PC-3 (cell line): ENCODE results near the gene MYH9. TPM values are rescaled to one million over a fixed set of nuclear protein-coding genes. Genes with fewer than 3 reads are reported as not detected.

Source experiments
- ATAC-seq: fragments of 200-7000 bp; cut with Tn5 transposase; 2 replicates; pipeline ENCODE4 v1.9.1; 2020; ENCODE audit warnings: mild to moderate bottlenecking, moderate library complexity
- BruUV-seq: library from RNA; stranded (reverse); fragments of 400-500 nt; replicated peaks from 2 replicates; lab custom pipeline; 2021; lab: Mats Ljungman, UMichigan
- CTCF ChIA-PET: fragments of 300-600 bp; sonication (Branson Sonifier 250); formaldehyde crosslinking; loops from one replicate; lab custom pipeline; 2022; ENCODE audit warnings: antibody characterized with exemption; lab: Charles Lee
- POLR2A ChIA-PET: fragments of 300-600 bp; sonication (Branson Sonifier 250); formaldehyde crosslinking; loops from one replicate; lab custom pipeline; 2022; ENCODE audit warnings: antibody characterized with exemption; ENCODE audit not compliant: unreplicated experiment; lab: Charles Lee
- DNase-seq: peaks from one replicate; pipeline ENCODE4 v3.0.0-alpha.2; 2015
- H2AFZ ChIP-seq: fragments of 300-600 bp; sonication (generic); 2 replicates; pipeline ENCODE4 v1.6.0; 2016; ENCODE audit warnings: antibody characterized with exemption, low read length
- H3F3A ChIP-seq: fragments of 300-600 bp; sonication (generic); one replicate; pipeline ENCODE4 v1.6.0; 2017; ENCODE audit warnings: antibody characterized with exemption, low read length, control low read depth, mild to moderate bottlenecking; ENCODE audit not compliant: unreplicated experiment
- H3K27ac ChIP-seq: fragments of 300-600 bp; sonication (generic); 2 replicates; pipeline ENCODE4 v1.5.1; 2016; ENCODE audit warnings: mild to moderate bottlenecking, low read length
- H3K27me3 ChIP-seq: fragments of 300-600 bp; sonication (generic); 2 replicates; pipeline ENCODE4 v1.6.1; 2016; ENCODE audit warnings: low read length, mixed read lengths
- H3K36me3 ChIP-seq: fragments of 300-600 bp; sonication (generic); 2 replicates; pipeline ENCODE4 v1.6.1; 2016; ENCODE audit warnings: low read depth, mixed run types, low read length, mixed read lengths
- H3K4me1 ChIP-seq: fragments of 300-600 bp; sonication (generic); 2 replicates; pipeline ENCODE4 v1.5.1; 2016; ENCODE audit warnings: low read length; ENCODE audit not compliant: insufficient read depth
- H3K4me2 ChIP-seq: fragments of 300-600 bp; sonication (generic); 2 replicates; pipeline ENCODE4 v1.6.0; 2016; ENCODE audit warnings: low read length
- H3K4me3 ChIP-seq: fragments of 300-600 bp; sonication (generic); 2 replicates; pipeline ENCODE4 v1.5.1; 2016; ENCODE audit warnings: mild to moderate bottlenecking, low read length, mixed read lengths
- H3K79me2 ChIP-seq: fragments of 300-600 bp; sonication (generic); 2 replicates; pipeline ENCODE4 v1.6.1; 2017; ENCODE audit warnings: low read length, mixed read lengths
- H3K9ac ChIP-seq: fragments of 300-600 bp; sonication (generic); 2 replicates; pipeline ENCODE4 v1.6.0; 2016; ENCODE audit warnings: mild to moderate bottlenecking, low read length
- H3K9me2 ChIP-seq: fragments of 300-600 bp; sonication (generic); replicated peaks from 2 replicates; pipeline ENCODE4 v1.6.1; 2016; ENCODE audit warnings: mixed run types, low read length, mixed read lengths
- H3K9me3 ChIP-seq: fragments of 300-600 bp; sonication (generic); 2 replicates; pipeline ENCODE4 v1.6.1; 2016; ENCODE audit warnings: low read length, mixed read lengths
- H4K20me1 ChIP-seq: fragments of 300-600 bp; sonication (generic); 2 replicates; pipeline ENCODE4 v1.6.1; 2016; ENCODE audit warnings: low read length, mixed read lengths
- EZH2 ChIP-seq: fragments of 300-600 bp; sonication (generic); IDR thresholded peaks from one replicate; pipeline ENCODE4 v1.6.1; 2017; ENCODE audit warnings: antibody characterized with exemption, mild to moderate bottlenecking, low read length; ENCODE audit not compliant: unreplicated experiment
- EZH2phosphoT487 ChIP-seq: fragments of 300-600 bp; sonication (generic); IDR thresholded peaks from 2 replicates; pipeline ENCODE4 v1.6.1; 2018; ENCODE audit warnings: mild to moderate bottlenecking, antibody characterized with exemption, low read length, borderline replicate concordance
- intact Hi-C: fragments of 100-400 bp; cut with micrococcal nuclease; formaldehyde crosslinking; loops from 2 replicates; pipeline ENCODE4 v1.9.0; 2023
- total RNA-seq: library from RNA; depleted of rRNA; stranded (reverse); fragments of >200 nt; gene quantifications from 2 replicates; pipeline ENCODE4 v1.2.3, GENCODE V29; 2014
- TF ChIP-seq, protein P1 (sequence below): fragments of 300-600 bp; sonication (generic); conservative IDR thresholded peaks from 2 replicates; pipeline ENCODE4 v1.5.1; 2017; ENCODE audit warnings: antibody characterized with exemption, low read depth, mild to moderate bottlenecking, low read length

Gene MYH9
- total RNA-seq, 1 experiment from 2014 or later, result 357 TPM

DNA sequence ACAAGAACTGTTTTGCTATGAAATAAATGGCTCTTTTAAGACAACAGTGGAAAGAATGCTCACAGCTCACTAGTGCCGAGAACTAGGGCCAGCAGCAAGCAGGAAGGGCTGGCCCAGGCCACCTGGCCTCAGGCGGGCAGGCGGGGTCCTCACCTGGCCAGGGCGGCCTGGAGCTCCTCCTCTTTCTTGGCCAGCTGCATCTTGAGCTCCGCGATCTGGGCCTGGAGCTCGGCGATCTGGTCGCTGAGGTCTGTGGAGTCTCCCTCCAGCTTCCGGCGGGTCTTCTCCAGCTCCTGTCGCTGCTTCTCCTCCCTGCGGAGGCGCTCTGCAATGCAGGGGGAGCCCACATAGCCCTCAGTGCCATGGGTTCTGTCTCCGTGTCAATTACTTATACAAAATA is 91.1 kb downstream of the MYH9 start:
- no peaks in the 10 kb centered on the region for H3K27me3 ChIP-seq
- H2AFZ ChIP-seq, result no peak overlapping the region
- no peak overlapping the region for H3K27ac ChIP-seq
- no peak overlapping the region for H3K4me2 ChIP-seq
- peaks cover 8% of the 10 kb centered on the region; the same call in 1 of the 2 replicates for H4K20me1 ChIP-seq
- no peaks in the 10 kb centered on the region for H3K9me3 ChIP-seq
- BruUV-seq, result no TSS peak
- H3K79me2 ChIP-seq, result no peaks in the 10 kb centered on the region
- peaks cover 3% of the 10 kb centered on the region for H3K4me1 ChIP-seq
- DNase-seq, result no peak
- TF ChIP-seq, protein P1, sequence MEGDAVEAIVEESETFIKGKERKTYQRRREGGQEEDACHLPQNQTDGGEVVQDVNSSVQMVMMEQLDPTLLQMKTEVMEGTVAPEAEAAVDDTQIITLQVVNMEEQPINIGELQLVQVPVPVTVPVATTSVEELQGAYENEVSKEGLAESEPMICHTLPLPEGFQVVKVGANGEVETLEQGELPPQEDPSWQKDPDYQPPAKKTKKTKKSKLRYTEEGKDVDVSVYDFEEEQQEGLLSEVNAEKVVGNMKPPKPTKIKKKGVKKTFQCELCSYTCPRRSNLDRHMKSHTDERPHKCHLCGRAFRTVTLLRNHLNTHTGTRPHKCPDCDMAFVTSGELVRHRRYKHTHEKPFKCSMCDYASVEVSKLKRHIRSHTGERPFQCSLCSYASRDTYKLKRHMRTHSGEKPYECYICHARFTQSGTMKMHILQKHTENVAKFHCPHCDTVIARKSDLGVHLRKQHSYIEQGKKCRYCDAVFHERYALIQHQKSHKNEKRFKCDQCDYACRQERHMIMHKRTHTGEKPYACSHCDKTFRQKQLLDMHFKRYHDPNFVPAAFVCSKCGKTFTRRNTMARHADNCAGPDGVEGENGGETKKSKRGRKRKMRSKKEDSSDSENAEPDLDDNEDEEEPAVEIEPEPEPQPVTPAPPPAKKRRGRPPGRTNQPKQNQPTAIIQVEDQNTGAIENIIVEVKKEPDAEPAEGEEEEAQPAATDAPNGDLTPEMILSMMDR, result no peak
- TF ChIP-seq EZH2phosphoT487 (no peak), EZH2 (no peak)
- H3K9me2 ChIP-seq, result no peaks in the 10 kb centered on the region
- intact Hi-C loops, result no loop called here
- ChIA-PET CTCF (no interaction called here), POLR2A (no interaction called here)
- H3K9ac ChIP-seq, result no peak overlapping the region
- ATAC-seq, result no peak
- H3K4me3 ChIP-seq, result no peak overlapping the region
- peaks cover 92% of the 10 kb centered on the region for H3K36me3 ChIP-seq
- no peaks in the 10 kb centered on the region for H3F3A ChIP-seq

DNA sequence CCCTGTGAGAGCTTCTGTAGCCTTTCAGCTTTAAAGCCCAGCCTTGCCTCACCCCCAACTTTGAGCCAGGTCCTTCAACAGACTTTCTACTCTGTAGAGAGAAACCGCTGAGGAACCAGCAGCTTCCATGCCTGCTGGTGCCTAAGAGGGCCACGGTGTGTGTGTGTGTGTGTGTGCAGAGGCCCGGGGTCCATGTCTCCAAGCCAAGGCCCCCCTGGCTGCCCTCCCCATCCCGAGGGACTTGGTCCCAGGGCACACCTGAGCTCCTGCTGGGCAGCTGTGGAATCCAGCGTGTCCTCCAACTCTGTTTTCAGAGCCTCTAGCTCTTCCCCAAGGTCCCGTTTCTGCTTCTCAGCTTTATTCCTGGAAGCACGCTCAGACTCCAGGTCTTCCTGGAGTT is 92.5 kb downstream of the MYH9 start:
- H3K9me3 ChIP-seq, result no peaks in the 10 kb centered on the region
- H4K20me1 ChIP-seq, result no peaks in the 10 kb centered on the region
- H3K4me2 ChIP-seq, result no peak overlapping the region
- peaks cover 82% of the 10 kb centered on the region for H3K36me3 ChIP-seq
- ChIA-PET CTCF (no interaction called here), POLR2A (no interaction called here)
- H3K4me1 ChIP-seq, result no peaks in the 10 kb centered on the region
- no peak overlapping the region for H3K27ac ChIP-seq
- ATAC-seq (no peak), DNase-seq (no peak)
- no peaks in the 10 kb centered on the region for H3K27me3 ChIP-seq
- BruUV-seq, result no TSS peak
- no peak overlapping the region for H3K4me3 ChIP-seq
- H3K79me2 ChIP-seq, result no peaks in the 10 kb centered on the region
- TF ChIP-seq EZH2 (no peak), EZH2phosphoT487 (no peak)
- TF ChIP-seq, protein P1, result no peak
- H2AFZ ChIP-seq, result no peak overlapping the region
- no peaks in the 10 kb centered on the region for H3K9me2 ChIP-seq
- intact Hi-C loops, result no loop called here
- H3F3A ChIP-seq, result no peaks in the 10 kb centered on the region
- H3K9ac ChIP-seq, result no peak overlapping the region

DNA sequence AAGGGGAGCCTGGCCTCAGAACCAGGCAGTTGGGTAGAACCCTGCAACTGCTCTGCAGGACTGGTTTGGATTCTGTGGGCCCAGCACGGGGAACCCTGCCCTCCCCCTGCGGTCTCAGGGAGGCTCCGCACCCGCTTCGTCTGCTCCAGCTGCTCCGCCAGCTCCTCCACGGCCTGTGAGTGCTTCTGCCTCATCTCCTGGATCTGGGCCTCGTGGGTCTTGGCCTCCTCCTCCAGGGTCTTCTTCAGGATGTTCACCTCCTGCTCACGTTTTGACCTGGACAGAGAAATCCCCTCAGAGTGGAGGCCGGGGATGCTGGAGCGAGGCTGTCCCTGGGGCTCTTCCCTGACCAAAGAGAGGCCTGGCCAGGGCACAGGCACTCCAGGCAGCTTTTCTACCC is 93.0 kb downstream of the MYH9 start:
- CTCF ChIA-PET, result no interaction called here

More for the DNA sequence above, 93.0 kb downstream of the MYH9 start:
- POLR2A ChIA-PET, result no interaction called here
- intact Hi-C loops, result no loop called here
- no peak overlapping the region for H2AFZ ChIP-seq
- no peaks in the 10 kb centered on the region for H4K20me1 ChIP-seq
- H3K27ac ChIP-seq, result no peak overlapping the region
- H3K9me2 ChIP-seq, result no peaks in the 10 kb centered on the region
- no TSS peak for BruUV-seq
- no peak overlapping the region for H3K4me2 ChIP-seq
- peaks cover 78% of the 10 kb centered on the region for H3K36me3 ChIP-seq
- no peak for DNase-seq
- no peak overlapping the region for H3K9ac ChIP-seq
- no peaks in the 10 kb centered on the region for H3K4me1 ChIP-seq
- no peaks in the 10 kb centered on the region for H3K79me2 ChIP-seq
- no peak for ATAC-seq
- TF ChIP-seq EZH2, result no peak
- no peak for TF ChIP-seq EZH2phosphoT487
- TF ChIP-seq, protein P1, result no peak
- no peaks in the 10 kb centered on the region for H3F3A ChIP-seq
- H3K27me3 ChIP-seq, result no peaks in the 10 kb centered on the region
- no peaks in the 10 kb centered on the region for H3K9me3 ChIP-seq
- no peak overlapping the region for H3K4me3 ChIP-seq
